Astrocyte (in vitro differentiated cells and primary cell): Measurements from ENCODE around the gene MMD. TPM values are rescaled to one million over a fixed set of nuclear protein-coding genes. Genes with fewer than 3 reads are reported as not detected.

Experiments used
- DNase-seq: peaks from one replicate; pipeline ENCODE4 v3.0.0-alpha.2; 2010; ENCODE audit warnings: low read depth
- FAIRE-seq: peaks from 2 replicates; lab custom pipeline; 2011; peaks lifted over from hg19 to GRCh38; lab: Jason Lieb, UNC
- H2AFZ ChIP-seq: 2 replicates; pipeline ENCODE4 v1.6.0; 2012; ENCODE audit warnings: low read depth, low read length, inconsistent platforms
- H3K27ac ChIP-seq: 2 replicates; pipeline ENCODE4 v1.5.1; 2011; ENCODE audit warnings: low read depth, low read length, inconsistent platforms
- H3K27me3 ChIP-seq: 2 replicates; pipeline ENCODE4 v1.6.0; 2011; ENCODE audit warnings: low read length, inconsistent platforms; ENCODE audit not compliant: insufficient read depth
- H3K36me3 ChIP-seq: 2 replicates; pipeline ENCODE4 v1.5.1; 2011; ENCODE audit warnings: low read length, inconsistent platforms; ENCODE audit not compliant: insufficient read depth
- H3K4me1 ChIP-seq: 2 replicates; pipeline ENCODE4 v1.5.1; 2011; ENCODE audit warnings: low read length, inconsistent platforms; ENCODE audit not compliant: insufficient read depth
- H3K4me2 ChIP-seq: 2 replicates; pipeline ENCODE4 v1.6.0; 2012; ENCODE audit warnings: low read length, inconsistent platforms
- H3K4me3 ChIP-seq: 2 replicates; pipeline ENCODE4 v1.5.1; 2011; ENCODE audit warnings: low read depth, mild to moderate bottlenecking, low read length, inconsistent platforms; ENCODE audit not compliant: insufficient read depth
- H3K79me2 ChIP-seq: 2 replicates; pipeline ENCODE4 v1.6.0; 2012; ENCODE audit warnings: mild to moderate bottlenecking, low read length, inconsistent platforms; ENCODE audit not compliant: insufficient read depth
- H3K9ac ChIP-seq: 2 replicates; pipeline ENCODE4 v1.6.0; 2012; ENCODE audit warnings: mild to moderate bottlenecking, low read length, inconsistent platforms
- H3K9me3 ChIP-seq: 2 replicates; pipeline ENCODE4 v1.5.1; 2012; ENCODE audit warnings: low read depth, mild to moderate bottlenecking, low read length, inconsistent platforms; ENCODE audit not compliant: insufficient read depth
- H4K20me1 ChIP-seq: 2 replicates; pipeline ENCODE4 v1.6.0; 2012; ENCODE audit warnings: low read length, inconsistent platforms; ENCODE audit not compliant: insufficient read depth
- H3K27ac Mint-ChIP-seq: one replicate; pipeline ENCODE4 v1.8.0; 2021; ENCODE audit warnings: mild to moderate bottlenecking, mixed read lengths; ENCODE audit not compliant: unreplicated experiment
- H3K27me3 Mint-ChIP-seq: one replicate; pipeline ENCODE4 v1.8.0; 2021; ENCODE audit warnings: low read depth, mixed read lengths; ENCODE audit not compliant: unreplicated experiment
- H3K36me3 Mint-ChIP-seq: one replicate; pipeline ENCODE4 v1.8.0; 2021; ENCODE audit warnings: low read depth, mixed read lengths; ENCODE audit not compliant: unreplicated experiment
- H3K4me1 Mint-ChIP-seq: one replicate; pipeline ENCODE4 v1.8.0; 2021; ENCODE audit warnings: low read depth, mixed read lengths; ENCODE audit not compliant: unreplicated experiment
- H3K4me3 Mint-ChIP-seq: one replicate; pipeline ENCODE4 v1.8.0; 2021; ENCODE audit warnings: mild to moderate bottlenecking, moderate library complexity, mixed read lengths; ENCODE audit not compliant: unreplicated experiment
- H3K9me3 Mint-ChIP-seq: one replicate; pipeline ENCODE4 v1.8.0; 2021; ENCODE audit warnings: mild to moderate bottlenecking, mixed read lengths; ENCODE audit not compliant: unreplicated experiment
- CTCF ChIP-seq: IDR thresholded peaks from 2 replicates; pipeline ENCODE4 v1.5.1; 2011; ENCODE audit warnings: low read depth, mild to moderate bottlenecking, inconsistent platforms, low read length, moderate library complexity; ENCODE audit not compliant: insufficient read depth
- EZH2 ChIP-seq: IDR thresholded peaks from 2 replicates; pipeline ENCODE4 v1.6.1; 2012; ENCODE audit warnings: mild to moderate bottlenecking, low read length, inconsistent platforms; ENCODE audit not compliant: insufficient read depth
- total RNA-seq: library from RNA; stranded (reverse); gene quantifications from 2 replicates; pipeline ENCODE4 v1.2.1, GENCODE V29; 2021

The MMD gene
- total RNA-seq, 1 donor from 2014 or later: 8.6 TPM

GRCh38 chr17:55456307-55457240 is 34.9 kb upstream of the MMD start:
- no peak overlapping the region for H3K4me3 Mint-ChIP-seq
- FAIRE-seq: no peak
- H3K36me3 Mint-ChIP-seq: no peaks in the 10 kb centered on the region
- peaks cover 4% of the 10 kb centered on the region for H3K4me1 Mint-ChIP-seq
- TF ChIP-seq CTCF (no peak), EZH2 (no peak)
- H3K27me3 Mint-ChIP-seq: no peaks in the 10 kb centered on the region
- Histone ChIP-seq H3K27ac (no peak overlapping the region), H3K4me1 (peaks cover 19% of the 10 kb centered on the region), H3K4me2 (no peak overlapping the region), H3K36me3 (no peaks in the 10 kb centered on the region), H3K27me3 (no peaks in the 10 kb centered on the region), H3K79me2 (no peaks in the 10 kb centered on the region), H3K9me3 (no peaks in the 10 kb centered on the region), H3K4me3 (no peak overlapping the region), H2AFZ (no peak overlapping the region), H4K20me1 (no peaks in the 10 kb centered on the region), H3K9ac (no peak overlapping the region)
- H3K9me3 Mint-ChIP-seq: no peaks in the 10 kb centered on the region
- DNase-seq: no peak
- no peak overlapping the region for H3K27ac Mint-ChIP-seq

DNA sequence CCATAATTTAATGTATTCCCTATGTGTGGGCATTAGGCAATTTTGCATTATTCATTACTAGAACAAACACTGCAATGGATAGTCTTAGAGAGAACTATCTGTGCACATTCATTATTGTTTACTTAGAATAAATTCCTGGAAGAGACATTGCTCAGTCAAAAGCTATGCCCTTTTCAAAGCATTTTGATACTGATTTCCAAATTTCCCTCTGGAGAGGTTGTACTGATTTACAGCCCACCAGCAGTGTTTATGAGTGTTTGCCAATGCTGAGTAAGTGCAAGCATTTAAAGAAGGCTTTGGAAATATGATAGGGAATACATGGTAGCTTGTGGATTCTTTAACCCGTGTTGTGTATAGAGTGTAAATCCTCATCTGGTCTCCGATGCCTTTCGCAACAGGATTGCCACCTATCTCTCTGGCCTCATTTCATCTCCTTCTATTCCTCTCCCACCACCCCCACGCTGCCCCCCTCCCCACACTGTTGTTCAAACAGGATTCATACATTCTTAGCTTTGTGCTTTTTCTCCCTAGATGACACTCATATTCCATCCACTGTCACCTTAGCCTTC is 33.4 kb upstream of the MMD start:
- Mint-ChIP-seq H3K36me3 (no peaks in the 10 kb centered on the region), H3K4me1 (peaks cover 7% of the 10 kb centered on the region), H3K27me3 (no peaks in the 10 kb centered on the region), H3K9me3 (no peaks in the 10 kb centered on the region), H3K4me3 (no peak overlapping the region), H3K27ac (no peak overlapping the region)
- H2AFZ ChIP-seq: no peak overlapping the region
- no peak overlapping the region for H3K4me2 ChIP-seq
- H3K4me3 ChIP-seq: no peak overlapping the region
- FAIRE-seq: no peak
- H3K9me3 ChIP-seq: no peaks in the 10 kb centered on the region
- TF ChIP-seq EZH2 (no peak), CTCF (no peak)
- no peaks in the 10 kb centered on the region for H3K79me2 ChIP-seq
- H3K9ac ChIP-seq: no peak overlapping the region
- peaks cover 19% of the 10 kb centered on the region for H3K4me1 ChIP-seq
- H3K36me3 ChIP-seq: no peaks in the 10 kb centered on the region
- no peak overlapping the region for H3K27ac ChIP-seq
- no peaks in the 10 kb centered on the region for H4K20me1 ChIP-seq
- no peaks in the 10 kb centered on the region for H3K27me3 ChIP-seq
- DNase-seq: peak; percentile 46
